ENCODE measurements around the gene EYS.

GRCh38 chr6:63899550-63899949 lies 1807.5 kb downstream of the EYS start:
- TF ChIP-seq POLR2A (IDR thresholded peaks at IDR 0.05), result no peak
- no peak for TF ChIP-seq CTCF (IDR thresholded peaks at IDR 0.05)

Data from gastroesophageal sphincter (tissue), 3 donors.